ENCODE results near the gene TMEM109.

TMEM109 gene

DNA sequence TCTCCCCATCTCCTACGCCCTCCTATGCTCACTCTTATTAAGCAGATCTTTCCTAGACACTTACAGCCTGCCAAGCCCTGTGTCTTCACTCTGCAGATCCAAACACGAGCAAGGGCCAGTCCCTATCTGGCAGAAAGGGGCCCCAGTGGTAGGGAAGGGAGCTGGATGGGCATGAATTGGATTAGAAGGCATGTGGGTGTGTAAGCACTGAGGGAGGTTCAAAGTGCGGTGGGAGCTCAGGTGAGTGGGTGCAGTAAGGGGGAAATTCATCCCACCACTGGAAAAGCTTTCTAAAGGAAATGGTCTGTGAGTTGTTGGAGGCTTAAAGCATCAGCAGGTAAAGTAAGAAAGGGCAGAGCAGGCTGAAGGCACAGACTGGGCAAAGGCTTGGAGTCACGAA, 15.8 kb downstream of the TMEM109 start:
- Histone ChIP-seq H3K9me3 (ENCODE audit: insufficient read depth, low read length) (no peaks in the 10 kb centered on the region), H3K4me3 (ENCODE audit: low read length) (no peak overlapping the region), H3K4me1 (ENCODE audit: low read length) (peaks cover 56% of the 10 kb centered on the region), H3K27ac (ENCODE audit: low read length) (no peak overlapping the region), H3K79me2 (ENCODE audit: low read length) (no peaks in the 10 kb centered on the region), H3K36me3 (replicated peaks; ENCODE audit: low read depth, low read length) (peaks cover 12% of the 10 kb centered on the region), H3K9ac (ENCODE audit: low read length) (no peak overlapping the region), H4K20me1 (ENCODE audit: insufficient read depth, low read length) (no peaks in the 10 kb centered on the region), H3K27me3 (ENCODE audit: low read depth, low read length) (no peaks in the 10 kb centered on the region), H3K4me2 (ENCODE audit: low read length) (no peak overlapping the region), H2AFZ (ENCODE audit: low read depth, low read length) (no peak overlapping the region)
- TF ChIP-seq, protein P1, sequence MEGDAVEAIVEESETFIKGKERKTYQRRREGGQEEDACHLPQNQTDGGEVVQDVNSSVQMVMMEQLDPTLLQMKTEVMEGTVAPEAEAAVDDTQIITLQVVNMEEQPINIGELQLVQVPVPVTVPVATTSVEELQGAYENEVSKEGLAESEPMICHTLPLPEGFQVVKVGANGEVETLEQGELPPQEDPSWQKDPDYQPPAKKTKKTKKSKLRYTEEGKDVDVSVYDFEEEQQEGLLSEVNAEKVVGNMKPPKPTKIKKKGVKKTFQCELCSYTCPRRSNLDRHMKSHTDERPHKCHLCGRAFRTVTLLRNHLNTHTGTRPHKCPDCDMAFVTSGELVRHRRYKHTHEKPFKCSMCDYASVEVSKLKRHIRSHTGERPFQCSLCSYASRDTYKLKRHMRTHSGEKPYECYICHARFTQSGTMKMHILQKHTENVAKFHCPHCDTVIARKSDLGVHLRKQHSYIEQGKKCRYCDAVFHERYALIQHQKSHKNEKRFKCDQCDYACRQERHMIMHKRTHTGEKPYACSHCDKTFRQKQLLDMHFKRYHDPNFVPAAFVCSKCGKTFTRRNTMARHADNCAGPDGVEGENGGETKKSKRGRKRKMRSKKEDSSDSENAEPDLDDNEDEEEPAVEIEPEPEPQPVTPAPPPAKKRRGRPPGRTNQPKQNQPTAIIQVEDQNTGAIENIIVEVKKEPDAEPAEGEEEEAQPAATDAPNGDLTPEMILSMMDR (IDR thresholded peaks at IDR 0.05; ENCODE audit: low read depth, low read length): no peak
- no peak for TF ChIP-seq EZH2phosphoT487 (IDR thresholded peaks at IDR 0.05; ENCODE audit: low read depth)

DNA sequence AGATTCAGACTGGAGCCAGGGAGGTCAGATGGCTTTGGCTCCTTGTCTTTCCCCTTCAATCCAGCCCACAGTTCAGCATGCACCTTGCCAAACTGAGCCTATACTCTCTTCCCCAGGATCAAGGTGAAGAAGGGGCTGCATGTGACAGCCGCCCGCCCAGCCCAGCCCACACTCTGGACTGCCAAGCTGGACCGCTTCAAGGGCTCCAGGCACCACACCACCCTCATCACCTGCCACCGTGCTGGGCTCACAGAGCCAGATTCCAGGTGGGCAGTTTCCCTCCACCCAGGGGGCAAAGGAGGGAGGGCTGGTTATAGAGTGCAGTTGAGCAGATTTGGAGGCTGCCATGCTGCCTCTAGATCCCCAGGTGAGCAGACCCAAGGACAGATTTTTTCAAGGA, 16.4 kb downstream of the TMEM109 start:
- TF ChIP-seq, protein P1 (IDR thresholded peaks at IDR 0.05; ENCODE audit: low read depth, low read length): no peak
- no peak for TF ChIP-seq EZH2phosphoT487 (IDR thresholded peaks at IDR 0.05; ENCODE audit: low read depth)
- H3K36me3 ChIP-seq (replicated peaks; ENCODE audit: low read depth, low read length): peaks cover 16% of the 10 kb centered on the region
- H3K9me3 ChIP-seq (ENCODE audit: insufficient read depth, low read length): no peaks in the 10 kb centered on the region

DNA sequence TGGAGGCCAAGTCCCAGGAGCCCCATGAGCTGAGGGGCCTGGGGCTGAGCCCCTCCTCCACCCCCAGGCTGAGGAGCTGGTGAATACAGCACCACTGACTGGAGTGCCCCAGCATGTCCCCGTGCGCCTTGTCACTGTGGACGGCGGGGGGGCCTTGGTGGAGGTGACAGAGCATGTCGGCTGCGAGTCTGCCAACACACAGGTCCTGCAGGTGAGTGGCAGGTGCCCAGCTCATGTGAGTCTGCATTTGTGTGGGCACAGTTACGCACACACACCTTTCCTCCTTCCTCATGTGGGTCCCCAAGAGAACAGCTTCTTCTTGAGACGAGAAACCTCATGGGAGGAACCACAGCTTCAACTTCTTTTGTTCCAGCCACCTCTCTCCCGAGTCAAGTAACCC, 18.0 kb downstream of the TMEM109 start:
- no peak for TF ChIP-seq EZH2phosphoT487 (IDR thresholded peaks at IDR 0.05; ENCODE audit: low read depth)
- TF ChIP-seq, protein P1 (IDR thresholded peaks at IDR 0.05; ENCODE audit: low read depth, low read length): no peak
- peak overlapping the region; percentile 49 for H3K9ac ChIP-seq (ENCODE audit: low read length)
- peaks cover 18% of the 10 kb centered on the region for H3K36me3 ChIP-seq (replicated peaks; ENCODE audit: low read depth, low read length)
- H3K27ac ChIP-seq (ENCODE audit: low read length): peak overlapping the region; percentile 84
- H3K27me3 ChIP-seq (ENCODE audit: low read depth, low read length): no peaks in the 10 kb centered on the region
- H4K20me1 ChIP-seq (ENCODE audit: insufficient read depth, low read length): peaks cover 21% of the 10 kb centered on the region
- H3K4me1 ChIP-seq (ENCODE audit: low read length): peaks cover 55% of the 10 kb centered on the region
- H3K79me2 ChIP-seq (ENCODE audit: low read length): no peaks in the 10 kb centered on the region
- H3K4me3 ChIP-seq (ENCODE audit: low read length): peak overlapping the region; percentile 56
- peak overlapping the region; percentile 91 for H3K4me2 ChIP-seq (ENCODE audit: low read length)
- H2AFZ ChIP-seq (ENCODE audit: low read depth, low read length): no peak overlapping the region
- no peaks in the 10 kb centered on the region for H3K9me3 ChIP-seq (ENCODE audit: insufficient read depth, low read length)

More for the DNA sequence above, 16.4 kb downstream of the TMEM109 start:
- Histone ChIP-seq H3K4me1 (ENCODE audit: low read length) (peaks cover 57% of the 10 kb centered on the region), H3K9ac (ENCODE audit: low read length) (no peak overlapping the region), H3K79me2 (ENCODE audit: low read length) (no peaks in the 10 kb centered on the region), H4K20me1 (ENCODE audit: insufficient read depth, low read length) (peaks cover 6% of the 10 kb centered on the region; the same call in 1 of the 2 replicates), H3K27me3 (ENCODE audit: low read depth, low read length) (no peaks in the 10 kb centered on the region), H3K4me3 (ENCODE audit: low read length) (no peak overlapping the region), H2AFZ (ENCODE audit: low read depth, low read length) (no peak overlapping the region), H3K27ac (ENCODE audit: low read length) (no peak overlapping the region), H3K4me2 (ENCODE audit: low read length) (no peak overlapping the region)

DNA sequence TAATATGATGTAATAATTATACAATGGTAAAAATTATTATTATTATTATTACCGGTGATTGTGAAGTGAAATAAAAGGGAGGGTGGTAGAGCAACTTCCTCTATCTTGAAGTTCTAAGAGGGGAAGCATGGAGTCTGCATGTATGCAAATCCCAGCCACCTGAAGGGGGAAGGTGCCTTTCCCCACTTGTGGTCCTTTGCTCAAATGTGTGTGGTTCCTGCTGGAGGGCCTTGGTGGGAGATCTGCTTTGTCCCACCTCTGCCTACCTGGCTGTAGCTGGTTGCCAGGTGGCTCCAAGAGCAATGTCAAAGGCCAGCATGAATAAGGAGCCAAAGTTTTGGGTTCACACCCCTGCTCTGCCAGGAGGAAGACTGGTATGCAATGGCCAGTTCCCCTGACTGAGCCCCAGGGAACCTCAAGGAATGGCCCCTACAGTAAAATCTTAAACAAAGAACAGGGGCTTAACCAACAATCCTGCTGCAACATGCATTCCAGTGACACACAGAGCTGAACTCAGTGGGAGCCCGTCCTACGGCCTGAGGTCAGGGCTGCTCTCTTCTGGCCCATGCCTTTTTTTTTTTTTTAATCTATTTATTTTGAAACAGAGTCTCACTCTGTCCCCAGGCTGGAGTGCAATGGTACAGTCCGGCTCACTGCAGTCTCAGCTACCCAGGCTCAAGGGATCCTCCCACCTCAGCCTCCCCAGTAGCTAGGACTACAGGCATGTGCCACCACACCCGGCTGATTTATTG, 18.8 kb downstream of the TMEM109 start:
- Histone ChIP-seq H3K36me3 (replicated peaks; ENCODE audit: low read depth, low read length) (peaks cover 27% of the 10 kb centered on the region), H4K20me1 (ENCODE audit: insufficient read depth, low read length) (peaks cover 30% of the 10 kb centered on the region), H3K4me2 (ENCODE audit: low read length) (peak overlapping the region; percentile 91)

More for the DNA sequence above, 18.8 kb downstream of the TMEM109 start:
- no peaks in the 10 kb centered on the region for H3K9me3 ChIP-seq (ENCODE audit: insufficient read depth, low read length)
- TF ChIP-seq EZH2phosphoT487 (IDR thresholded peaks at IDR 0.05; ENCODE audit: low read depth): no peak
- TF ChIP-seq, protein P1 (IDR thresholded peaks at IDR 0.05; ENCODE audit: low read depth, low read length): no peak
- peaks cover 55% of the 10 kb centered on the region for H3K4me1 ChIP-seq (ENCODE audit: low read length)
- H3K4me3 ChIP-seq (ENCODE audit: low read length): peak overlapping the region; percentile 56; the same call in 1 of the 2 replicates
- peak overlapping the region; percentile 49 for H3K9ac ChIP-seq (ENCODE audit: low read length)
- no peaks in the 10 kb centered on the region for H3K79me2 ChIP-seq (ENCODE audit: low read length)
- no peak overlapping the region for H2AFZ ChIP-seq (ENCODE audit: low read depth, low read length)
- H3K27me3 ChIP-seq (ENCODE audit: low read depth, low read length): no peaks in the 10 kb centered on the region
- H3K27ac ChIP-seq (ENCODE audit: low read length): peak overlapping the region; percentile 84

Data from OCI-LY3 (cell line).